ENCODE measurements around the gene PAF1.

PAF1 gene

DNA sequence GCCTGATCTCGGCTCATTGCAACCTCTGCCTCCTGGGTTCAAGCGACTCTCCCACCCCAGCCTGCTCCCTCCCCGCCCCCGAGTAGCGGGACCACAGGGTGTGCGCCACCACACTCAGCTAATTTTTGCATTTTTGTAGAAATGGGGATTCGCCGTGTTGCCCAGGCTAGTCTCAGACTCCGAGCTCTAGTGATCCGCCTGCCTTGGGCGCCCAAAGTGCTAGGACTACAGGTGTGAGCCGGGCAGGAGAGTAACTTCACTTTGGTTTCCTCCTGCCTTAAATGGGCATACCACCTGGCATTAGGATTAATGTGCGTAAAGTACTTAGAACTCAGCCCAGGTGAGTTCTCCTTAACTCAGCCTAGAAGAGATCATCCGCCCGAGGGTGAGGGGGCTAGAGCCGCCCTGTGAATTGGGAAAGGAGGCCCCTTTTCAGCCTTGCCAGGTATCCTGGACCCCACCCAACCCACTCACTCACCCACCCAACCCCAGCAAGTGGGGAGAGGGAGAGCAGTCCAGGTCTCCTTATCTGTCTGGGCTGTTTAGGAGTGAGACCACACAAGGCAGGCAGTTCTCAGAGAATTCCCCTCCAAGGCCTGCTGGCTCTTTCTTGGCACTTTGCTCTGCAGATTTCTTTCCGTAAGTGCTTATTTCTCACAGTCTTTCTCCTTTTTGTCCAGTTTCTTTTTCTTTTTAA lies 14.5 kb upstream of the PAF1 start:
- no peak for DNase-seq

GRCh38 chr19:39403331-39404312 lies 12.7 kb upstream of the PAF1 start:
- DNase-seq: peak; percentile 94

DNA sequence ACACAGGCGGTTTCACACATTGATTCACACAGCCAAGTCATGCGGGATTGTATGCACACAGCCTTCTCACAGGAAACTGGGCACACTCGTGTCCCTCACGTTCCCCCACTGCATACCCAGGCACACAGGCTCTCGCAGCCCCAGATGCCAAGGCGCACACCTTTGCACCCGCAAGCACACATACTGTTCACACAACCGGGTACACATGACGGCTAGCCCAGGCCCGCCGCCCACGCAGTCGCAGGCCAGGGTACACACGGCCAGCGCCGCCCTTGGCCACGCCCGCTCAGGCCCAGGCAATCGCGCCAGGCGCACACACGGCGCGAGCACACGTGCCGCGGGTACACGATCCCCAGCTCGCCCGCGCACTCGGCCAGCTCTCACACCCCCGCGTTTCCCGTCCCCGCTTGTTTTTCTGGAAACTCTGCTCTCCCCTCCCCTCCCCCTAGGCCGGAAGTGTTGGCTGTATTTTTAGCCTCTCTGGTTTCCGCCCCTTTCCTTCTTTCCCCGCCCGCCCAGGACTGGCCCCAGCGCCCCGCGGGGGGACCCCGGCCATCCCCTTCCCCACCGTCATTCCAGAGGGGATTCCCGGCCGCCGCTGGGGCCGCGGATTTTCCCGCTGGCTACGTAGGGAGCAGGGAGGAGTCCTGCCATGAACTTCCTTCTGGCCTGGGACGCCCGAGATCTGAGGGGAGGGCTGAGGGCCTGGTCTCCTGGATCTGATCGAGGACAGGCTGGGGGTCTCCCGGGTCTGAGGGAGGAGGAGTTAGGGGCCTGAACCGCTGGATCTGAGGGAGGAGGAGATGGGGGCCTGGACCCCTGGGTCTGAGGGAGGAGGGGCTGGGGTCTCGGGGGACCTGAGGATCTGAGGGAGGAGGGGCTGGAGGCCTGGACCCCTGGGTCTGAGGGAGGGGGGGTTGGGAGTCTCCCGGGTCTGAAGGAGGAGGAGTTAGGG lies 11.7 kb upstream of the PAF1 start:
- DNase-seq: peak; percentile 76 to 78

- DNase-seq: peak; percentile 77 to 79
Observed at GRCh38 chr19:39401549-39402345, 10.8 kb upstream of the PAF1 start.

DNA sequence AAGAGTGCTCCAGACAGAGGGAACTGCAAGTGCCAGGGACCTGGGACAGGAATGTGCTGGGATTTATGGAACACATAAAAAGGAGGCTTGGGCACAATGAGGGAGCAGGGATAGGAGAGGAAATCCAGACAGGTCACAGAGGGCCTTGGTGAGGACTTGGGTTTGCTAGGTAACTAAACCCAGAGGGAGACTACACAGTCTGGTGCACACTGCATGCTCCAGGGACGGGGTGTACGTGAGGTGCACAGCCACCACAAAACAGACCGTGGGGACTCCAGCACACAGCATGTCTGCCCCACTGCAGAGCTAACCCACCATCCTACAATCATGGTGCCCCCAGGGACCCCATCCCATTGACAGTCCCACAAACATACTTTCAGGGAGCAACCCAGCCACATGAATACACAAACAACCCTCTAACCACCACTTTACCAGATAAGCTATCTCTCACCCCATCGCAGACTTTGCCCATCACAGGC lies 10.2 kb upstream of the PAF1 start:
- DNase-seq: no peak

DNA sequence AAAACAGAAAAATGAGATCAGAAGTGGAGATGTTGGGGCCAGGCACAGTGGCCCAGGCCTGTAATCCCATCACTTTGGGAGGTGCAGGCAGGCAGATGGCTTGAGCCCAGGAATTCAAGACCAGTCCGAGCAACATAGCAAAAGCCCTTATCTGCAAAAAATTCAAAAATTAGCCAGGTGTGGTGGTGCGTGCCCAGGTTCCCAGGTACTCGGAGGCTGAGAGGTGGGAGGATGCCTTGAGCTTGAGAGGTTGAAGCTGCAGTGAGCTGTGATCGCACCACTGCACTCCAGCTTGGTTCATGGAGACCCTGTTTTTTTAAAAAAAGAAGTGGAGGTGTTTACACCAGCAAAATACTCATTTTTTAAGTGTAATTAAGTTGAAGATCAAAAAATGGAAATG lies 9.2 kb upstream of the PAF1 start:
- DNase-seq: no peak

DNA sequence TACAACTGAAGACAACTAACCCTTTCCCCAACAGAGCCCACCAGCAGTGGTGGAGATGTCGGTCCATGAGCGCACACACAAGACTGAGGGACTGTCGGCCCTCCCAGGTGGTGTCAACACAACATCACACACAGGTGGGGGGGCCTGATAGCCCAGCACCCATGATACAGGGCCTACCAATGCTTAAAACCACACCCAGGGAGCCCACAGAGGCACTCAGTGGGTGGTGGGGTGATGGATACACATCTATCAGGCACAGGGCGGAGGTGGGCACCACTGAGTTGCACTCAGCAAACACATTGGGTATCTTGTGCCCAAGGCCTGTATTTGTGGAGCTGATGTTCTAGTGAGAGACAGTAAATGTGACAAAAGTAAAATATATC lies 8.8 kb upstream of the PAF1 start:
- no peak for DNase-seq

- DNase-seq: peak in 1 of 2 experiments; percentile 41
Observed at GRCh38 chr19:39398297-39398864, 7.5 kb upstream of the PAF1 start.

GRCh38 chr19:39397360-39398296 lies 6.7 kb upstream of the PAF1 start:
- peak; percentile 94 to 96 for DNase-seq

- peak in 1 of 2 experiments; percentile 82 for DNase-seq
Observed at GRCh38 chr19:39390451-39390750, 505 bp downstream of the PAF1 start.

- no peak for DNase-seq
Observed at GRCh38 chr19:39389631-39390414, 1.1 kb downstream of the PAF1 start.

DNA sequence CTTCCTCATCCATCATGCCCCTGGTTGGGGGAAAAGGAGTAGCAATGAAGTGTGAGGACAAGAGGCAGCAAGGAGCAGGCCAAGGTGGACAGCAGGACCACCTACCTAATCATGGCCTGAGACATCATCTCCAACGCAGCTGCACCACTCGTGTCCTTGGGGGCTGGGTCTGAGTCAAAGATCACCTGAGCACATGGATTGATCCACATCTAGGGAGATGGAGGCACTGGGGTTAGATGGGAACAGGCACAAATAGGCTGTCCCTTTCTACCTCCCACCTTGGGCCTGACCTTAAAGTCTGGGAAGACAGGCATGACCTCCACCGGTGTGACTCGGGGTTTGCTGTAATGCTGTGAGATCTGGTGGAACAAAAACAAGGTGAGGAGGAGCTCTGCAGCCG lies 2.2 kb downstream of the PAF1 start:
- no peak for DNase-seq

DNA sequence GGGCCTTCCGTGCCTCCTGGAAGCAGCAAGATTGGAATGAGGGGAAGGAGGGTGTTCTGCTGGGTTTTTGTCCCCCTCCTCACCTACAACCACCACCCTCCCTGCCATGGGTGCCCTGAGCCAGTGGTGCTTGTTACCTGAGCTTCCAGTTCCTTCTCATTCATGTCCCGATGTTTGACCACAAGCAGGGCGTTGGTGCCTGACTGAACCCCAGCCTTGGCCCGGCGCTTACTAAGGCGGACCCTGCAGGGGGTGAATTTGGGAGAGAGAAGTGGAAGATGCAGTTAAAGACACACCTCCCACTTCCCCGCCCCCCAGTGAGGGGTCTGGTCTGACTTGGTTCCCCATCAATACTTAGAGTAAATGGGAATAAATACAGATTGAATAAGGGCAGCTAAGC lies 4.3 kb downstream of the PAF1 start:
- no peak for DNase-seq

DNA sequence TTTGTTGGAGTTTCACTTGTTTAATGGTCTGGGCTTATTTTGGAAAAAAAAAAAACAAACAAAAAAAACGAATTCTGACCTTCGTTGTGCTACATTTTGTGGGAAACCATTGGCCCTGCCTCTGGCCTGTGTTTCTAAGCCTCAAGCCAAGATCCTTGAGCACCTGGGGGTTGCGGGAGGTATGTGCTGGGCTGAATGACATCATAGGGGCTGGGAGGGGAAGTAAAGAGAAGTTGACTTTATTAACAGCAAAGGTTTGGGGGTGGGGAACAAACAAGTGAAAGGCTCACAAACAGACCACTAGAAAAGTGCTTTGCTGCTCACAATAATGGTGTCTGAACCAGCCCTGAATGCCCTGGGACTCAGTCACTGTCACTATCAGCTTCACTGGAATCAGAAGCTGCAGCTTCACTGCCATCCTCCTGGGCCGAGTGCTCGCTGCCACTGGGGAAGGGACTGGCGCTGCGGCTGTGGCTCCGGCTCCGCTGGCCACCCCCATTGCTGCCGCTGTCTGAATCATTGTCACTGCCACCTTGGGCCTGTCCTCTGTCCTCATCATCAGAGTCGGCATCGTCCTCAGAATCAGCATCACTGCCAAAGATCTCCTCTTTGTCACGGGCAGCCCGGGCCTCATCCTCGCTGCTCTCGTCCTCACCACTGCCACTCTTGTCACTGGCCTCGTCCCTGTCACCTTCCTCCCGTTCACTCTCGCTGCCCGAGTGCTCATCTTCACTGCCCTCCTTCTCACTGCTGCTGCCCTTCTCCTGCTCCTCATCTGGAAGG lies 5.1 kb downstream of the PAF1 start:
- DNase-seq: no peak

- no peak for DNase-seq
Observed at GRCh38 chr19:39384839-39385568, 5.9 kb downstream of the PAF1 start.

- no peak for DNase-seq
Observed at GRCh38 chr19:39382991-39383828, 7.7 kb downstream of the PAF1 start.

Data from activated CD4-positive, alpha-beta T cell treated with anti-CD3 and anti-CD28 coated beads, Interleukin-2, amount 50 U/mL, for 4 hours (primary cell).